Measurements from ENCODE around the gene SH3RF3.

The SH3RF3 gene

GRCh38 chr2:109141006-109141600, 12.1 kb downstream of the SH3RF3 start:
- no peak for DNase-seq

DNA sequence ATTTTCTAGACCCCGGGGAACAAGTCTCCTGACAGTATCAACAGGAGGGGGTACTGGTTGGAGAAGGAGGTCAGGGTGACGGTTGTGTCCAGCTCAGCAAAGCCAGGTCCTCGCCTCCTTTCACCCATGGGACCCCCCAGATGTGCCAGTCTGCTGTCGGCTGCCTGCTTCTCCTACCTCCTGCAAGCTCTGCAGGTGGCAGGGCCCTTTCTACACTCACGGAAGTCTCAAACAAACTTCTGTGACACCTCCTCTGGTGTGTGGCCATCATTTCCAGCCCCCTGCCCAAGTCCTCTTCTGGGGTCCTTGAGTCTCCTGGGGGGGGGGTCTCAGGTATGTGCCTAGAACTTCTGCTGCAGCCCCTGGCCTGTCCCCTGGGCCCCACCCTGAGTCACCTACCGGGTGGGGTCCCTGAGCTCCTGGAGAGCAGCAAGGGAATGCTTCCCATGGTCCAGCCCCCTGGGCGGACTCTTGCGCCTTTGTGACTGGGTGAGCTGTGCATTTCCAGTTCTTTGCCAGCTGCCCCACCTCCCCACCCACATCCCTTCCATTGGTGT, 12.8 kb downstream of the SH3RF3 start:
- no peak for DNase-seq

DNA sequence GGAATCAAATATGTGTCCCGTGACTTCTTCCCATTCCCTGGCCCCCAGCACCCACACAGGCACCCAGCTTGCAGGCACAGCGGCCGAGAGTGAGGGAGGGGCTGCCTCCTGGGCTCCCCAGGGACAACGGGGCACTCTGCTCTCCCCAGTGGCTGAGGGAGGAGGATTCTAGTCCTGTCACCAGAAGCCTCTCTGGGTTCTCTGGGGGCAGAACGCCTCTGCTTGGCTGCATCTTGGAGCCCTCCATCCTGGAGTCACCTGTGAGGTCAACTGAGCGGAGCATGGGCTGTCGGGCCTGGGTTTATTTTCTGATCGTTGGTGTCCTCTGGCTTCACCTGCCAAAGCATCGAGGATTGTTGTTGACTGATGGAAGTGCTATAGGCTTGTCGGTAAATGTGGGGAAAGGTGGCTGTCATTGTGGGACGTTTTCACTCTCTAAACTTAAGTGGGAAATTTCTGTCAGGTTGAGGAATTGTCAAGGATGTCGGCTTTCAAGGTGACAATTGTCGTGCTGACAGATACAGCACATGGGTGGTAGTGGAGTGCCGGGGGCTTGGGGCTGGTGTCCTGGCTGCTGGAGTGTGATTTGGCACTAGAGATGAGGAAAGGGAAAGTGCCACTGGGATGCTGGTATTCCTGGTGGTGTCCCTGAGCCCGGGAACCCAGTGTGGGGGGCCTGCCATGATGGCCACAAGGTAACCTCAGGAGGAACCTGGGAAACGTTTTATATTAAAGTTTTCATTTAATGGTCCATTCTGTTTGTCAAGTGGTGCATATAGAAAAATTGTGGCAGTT, 13.6 kb downstream of the SH3RF3 start:
- DNase-seq = no peak

- no peak for DNase-seq
Measured at GRCh38 chr2:109143214-109144187, 14.5 kb downstream of the SH3RF3 start.

- no peak for DNase-seq
Measured at GRCh38 chr2:109144271-109144670, 15.3 kb downstream of the SH3RF3 start.

DNA sequence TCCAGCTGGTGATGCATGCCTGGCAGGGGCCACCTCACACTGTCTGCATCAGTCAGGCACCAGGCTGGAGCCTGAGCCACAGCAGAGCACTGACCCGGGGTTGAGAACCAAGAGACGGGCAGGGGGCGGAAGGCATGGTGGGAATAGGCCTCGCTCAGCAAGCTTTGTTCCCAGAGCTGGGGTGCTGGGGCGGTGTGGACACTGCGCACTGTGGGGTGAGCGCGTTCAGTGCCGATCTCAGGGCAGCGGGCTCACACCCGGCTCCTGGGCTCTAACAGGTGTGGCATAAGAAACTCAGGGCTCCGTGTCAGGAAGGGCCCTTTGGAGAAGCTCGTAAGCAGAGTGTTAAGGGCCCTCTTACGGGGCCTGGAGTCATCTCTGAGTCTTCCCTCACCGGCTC, 15.7 kb downstream of the SH3RF3 start:
- DNase-seq = no peak

DNA sequence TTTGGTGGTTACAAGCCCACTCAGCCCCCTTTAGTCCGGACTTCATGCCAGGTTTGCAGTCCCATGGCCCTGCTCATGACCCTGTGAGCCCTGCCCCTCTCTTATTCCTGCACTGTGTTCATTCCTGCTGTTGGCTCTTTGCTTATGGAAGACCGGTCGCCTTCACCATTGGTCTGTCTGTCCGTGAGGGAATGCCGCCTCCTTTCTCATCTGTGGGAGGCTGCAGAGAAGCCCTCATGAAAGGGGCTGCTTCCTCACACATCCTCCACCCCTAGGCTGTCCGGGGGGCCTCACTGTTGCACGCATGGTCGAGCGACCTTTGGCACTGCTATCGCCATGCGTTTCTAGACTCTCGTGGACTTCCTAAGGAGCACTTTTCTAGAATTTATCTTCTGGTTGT, 16.3 kb downstream of the SH3RF3 start:
- DNase-seq = no peak

GRCh38 chr2:109147405-109147804, 18.4 kb downstream of the SH3RF3 start:
- DNase-seq = no peak

GRCh38 chr2:109148117-109148746, 19.2 kb downstream of the SH3RF3 start:
- DNase-seq = no peak

GRCh38 chr2:109148991-109149645, 20.1 kb downstream of the SH3RF3 start:
- no peak for DNase-seq

GRCh38 chr2:109150559-109150958, 21.6 kb downstream of the SH3RF3 start:
- no peak for DNase-seq

GRCh38 chr2:109151519-109151918, 22.5 kb downstream of the SH3RF3 start:
- DNase-seq = no peak

DNA sequence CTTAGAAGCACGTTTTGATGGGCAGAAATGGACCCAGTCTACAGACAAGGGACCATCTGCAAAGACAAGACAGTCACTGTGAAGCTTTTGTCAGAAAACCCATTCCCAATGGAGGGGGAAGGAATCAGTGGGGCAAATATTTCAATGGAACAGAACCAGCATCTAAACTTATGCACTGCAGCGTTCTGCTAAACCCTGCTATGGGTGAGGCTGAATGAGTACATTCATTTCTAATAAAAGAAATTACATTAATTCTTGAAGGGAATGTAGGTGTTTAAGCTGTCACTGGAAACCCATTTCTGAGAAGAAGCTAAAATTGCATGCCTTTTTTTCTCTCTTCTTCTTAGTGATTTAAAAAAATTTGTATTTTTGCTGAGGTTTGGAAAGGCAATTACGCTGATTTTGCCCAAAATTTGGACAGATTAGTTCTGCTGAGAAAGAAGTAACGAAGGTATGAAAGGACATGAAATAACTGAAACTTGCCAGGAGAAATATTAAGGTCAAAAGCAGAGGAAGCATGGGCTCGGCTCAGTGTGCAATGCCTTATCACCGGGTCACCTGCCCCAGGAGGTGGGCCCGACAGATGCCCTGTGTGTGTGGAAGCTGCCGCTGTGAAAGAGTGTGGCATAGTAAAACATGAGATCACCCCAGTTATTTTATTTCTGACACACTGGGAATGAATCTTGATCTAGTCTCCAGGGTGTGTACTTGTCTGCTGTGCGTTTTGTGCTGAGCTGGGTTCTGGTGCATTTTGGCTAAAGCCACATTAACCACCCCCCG, 24.2 kb downstream of the SH3RF3 start:
- DNase-seq = no peak

GRCh38 chr2:109153807-109154206, 24.8 kb downstream of the SH3RF3 start:
- no peak for DNase-seq

DNA sequence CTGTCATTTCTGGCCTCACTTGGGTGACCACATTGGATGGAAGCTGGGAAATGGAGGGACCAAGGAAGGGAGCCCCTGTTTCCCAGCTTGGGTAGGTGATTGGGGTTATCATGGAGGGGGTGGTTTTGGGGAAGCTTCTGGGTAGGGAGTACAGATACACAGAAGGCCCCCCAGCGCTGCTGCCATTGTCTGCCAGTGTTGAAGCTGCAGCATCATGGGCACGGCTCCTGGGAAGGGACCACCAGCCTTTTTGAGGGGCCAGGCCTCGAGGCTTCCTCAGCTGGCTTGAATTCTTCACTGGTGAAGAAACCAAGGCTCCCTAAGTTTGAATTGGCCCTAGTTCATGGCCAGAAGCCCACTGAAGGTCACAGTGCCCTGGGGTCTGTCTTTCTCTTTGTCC, 25.2 kb downstream of the SH3RF3 start:
- DNase-seq = no peak

DNA sequence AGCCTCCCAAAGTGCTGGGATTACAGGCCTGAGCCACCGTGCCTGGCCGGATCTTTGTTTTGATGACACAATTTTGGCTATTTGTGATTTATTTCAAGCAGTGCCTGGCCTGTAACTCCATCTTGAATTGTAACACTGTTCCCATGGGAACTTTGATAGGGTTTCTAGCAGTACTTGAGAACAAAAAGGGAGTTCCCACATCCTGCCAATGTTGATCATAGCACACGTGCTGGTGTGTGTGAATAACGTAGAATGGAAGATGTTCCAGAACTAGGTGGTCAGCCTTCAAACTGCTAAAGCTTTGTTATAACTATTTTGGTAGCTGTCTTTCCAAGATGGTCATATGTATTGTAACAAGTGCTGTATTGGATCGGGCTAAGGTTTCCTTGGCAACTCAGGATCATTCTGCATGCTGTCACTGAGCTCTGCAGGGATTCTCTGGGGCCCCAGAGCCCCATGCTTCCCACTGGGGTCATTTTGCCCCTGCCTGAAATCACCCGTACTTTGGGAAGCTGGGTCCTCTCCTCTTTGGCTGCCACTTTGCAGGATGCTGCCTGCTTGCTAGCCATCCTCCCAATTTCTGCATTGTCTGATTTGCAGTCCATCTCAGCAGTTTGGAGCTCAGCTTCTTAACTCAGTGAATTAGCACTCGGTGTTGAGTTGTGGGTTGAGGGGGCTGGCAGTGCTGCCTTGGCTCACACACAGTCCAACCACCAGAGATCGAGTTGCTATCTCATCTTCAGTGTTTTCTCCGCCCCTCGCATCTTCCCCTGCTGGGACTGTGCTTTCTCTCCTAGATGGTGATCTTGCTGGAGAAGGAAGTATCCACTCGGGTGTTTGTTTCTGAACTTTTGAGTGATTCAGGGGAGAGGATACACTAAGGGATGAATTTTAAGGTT, 26.8 kb downstream of the SH3RF3 start:
- DNase-seq = no peak

DNA sequence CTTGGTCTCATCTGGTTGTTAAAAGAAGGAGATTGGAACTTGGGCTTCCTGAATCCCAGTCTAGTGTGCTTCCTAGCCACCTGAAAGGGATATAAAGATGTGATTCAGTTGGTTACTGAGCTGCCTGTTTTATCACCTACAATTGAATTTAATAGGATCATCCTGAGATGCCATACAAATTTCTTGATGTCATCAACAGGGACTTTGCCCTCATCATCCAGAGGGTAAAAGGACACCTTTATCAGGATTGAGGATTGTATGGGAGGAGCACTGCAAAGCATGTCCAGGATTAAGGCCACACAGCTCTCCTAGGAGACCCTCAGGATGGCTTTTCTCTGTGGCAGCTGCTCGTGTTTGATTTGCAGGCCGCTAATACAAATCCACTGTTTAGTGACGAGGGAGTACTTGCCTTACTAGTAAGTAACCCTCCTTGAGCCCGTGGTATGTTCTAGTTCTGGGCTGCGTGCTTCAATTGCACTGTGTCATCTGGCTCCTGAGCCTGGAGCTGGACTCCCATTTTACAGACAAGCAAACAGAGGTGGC, 28.6 kb downstream of the SH3RF3 start:
- DNase-seq = no peak

DNA sequence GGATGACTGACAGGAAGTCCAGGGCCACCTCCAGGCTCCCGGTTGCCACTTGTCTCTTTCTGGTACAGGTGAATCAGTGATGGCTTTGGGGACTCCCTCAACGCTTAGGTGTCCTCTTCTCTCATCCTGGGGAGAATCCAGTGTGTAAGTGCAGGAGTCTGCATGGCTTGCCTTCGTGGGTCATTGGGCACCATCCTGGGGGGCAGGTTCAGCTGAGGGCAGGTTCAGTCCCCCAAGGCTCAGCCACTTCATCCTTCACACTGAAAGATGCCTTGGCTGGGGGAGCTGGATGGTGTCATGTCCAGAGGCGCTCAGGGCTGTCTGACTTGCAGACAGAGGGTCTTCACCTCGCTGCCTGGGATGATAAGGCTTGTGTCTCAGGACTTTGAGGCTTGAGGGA, 29.2 kb downstream of the SH3RF3 start:
- no peak for DNase-seq

DNA sequence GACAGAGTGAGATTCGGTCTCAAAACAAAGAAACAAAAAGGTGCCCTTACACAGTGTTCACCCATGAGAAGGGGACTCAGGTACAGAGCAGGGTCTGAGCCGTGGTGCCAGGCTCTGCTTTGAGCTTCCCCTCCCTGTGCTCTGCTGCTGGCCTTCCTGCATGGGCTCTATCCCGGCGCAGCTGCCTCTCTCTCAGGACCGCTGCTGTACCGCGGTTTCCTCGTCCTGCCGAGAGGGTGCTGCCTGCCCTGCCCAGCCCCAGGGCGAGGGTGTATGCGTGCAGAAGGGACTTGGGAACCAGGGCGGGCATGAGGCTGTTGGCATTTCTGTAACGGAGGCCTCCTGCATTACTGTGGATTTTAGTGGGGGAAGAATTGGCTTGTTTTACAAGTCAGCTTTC, 30.1 kb downstream of the SH3RF3 start:
- DNase-seq = no peak

All from NCI-H1105 treated with DMSO at 0.1 percent for 48 hours (cell line).